Activated CD4-positive, alpha-beta T cell treated with anti-CD3 and anti-CD28 coated beads, Interleukin-2, amount 50 U/mL, for 4 hours (primary cell): ENCODE data around the gene RBFOX2.
"Not testable (repeated sequence)": the region's sequence is repeated elsewhere in the genome, so short reads cannot be mapped to it uniquely, and the experiment has no call there.

Experiments
- DNase-seq, 2 experiments: peaks; one replicate each; pipeline ENCODE4 v3.0.0-alpha.2; 2020

The RBFOX2 gene

DNA sequence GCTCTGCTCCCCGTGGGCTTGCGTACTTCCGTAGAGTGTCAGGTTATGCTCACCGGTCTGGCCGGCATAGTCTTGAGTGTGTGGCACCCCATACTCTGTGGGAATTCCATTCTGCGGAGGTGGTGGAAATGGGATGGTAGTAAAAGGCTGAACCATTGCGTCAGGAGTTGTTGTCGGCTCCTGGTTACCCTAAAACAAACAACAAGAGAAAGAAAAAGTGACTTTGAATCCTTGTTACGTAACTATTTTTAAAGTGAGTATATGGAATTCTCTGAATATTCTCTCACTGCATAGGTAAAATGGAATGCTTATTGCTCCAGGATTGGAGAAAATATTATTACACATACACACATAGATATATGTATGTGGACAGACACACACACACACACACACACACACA, 218.8 kb downstream of the RBFOX2 start:
- DNase-seq, result no peak

DNA sequence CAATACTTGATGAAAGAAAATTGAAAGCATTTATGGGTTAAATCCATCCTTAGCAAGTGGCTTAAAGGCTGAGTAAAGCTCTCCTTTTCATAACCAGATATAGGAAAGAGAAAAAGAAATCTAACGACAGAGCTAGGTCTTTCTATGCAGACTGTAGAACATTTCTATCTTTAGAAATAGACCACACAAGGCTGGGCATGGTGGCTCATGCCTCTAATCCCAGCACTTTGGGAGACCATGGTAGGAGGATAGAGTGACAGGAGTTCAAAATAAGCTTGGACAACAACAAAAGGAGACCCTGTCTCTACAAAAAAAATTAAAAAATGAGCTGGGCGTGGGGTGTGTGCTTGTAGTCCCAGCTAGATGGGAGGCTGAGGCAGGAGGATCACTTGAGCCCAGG, 220.2 kb downstream of the RBFOX2 start:
- no peak for DNase-seq

DNA sequence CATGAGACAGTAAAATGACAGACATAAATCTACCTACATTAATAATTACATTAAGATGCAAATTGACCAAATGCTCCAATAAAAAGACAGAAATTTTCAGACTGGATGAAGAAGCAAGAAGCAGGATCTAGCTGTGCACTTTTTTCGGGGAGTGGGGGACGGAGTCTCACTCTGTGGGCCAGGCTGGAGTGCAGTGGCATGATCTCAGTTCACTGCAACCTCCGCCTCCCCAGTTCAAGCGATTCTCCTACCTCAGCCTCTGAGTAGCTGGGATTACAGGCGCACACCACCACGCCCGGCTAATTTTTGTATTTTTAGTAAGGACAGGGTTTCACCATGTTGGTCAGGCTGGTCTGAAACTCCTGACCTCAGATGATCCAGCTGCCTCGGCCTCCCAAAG, 222.0 kb downstream of the RBFOX2 start:
- DNase-seq, result not testable (repeated sequence)

DNA sequence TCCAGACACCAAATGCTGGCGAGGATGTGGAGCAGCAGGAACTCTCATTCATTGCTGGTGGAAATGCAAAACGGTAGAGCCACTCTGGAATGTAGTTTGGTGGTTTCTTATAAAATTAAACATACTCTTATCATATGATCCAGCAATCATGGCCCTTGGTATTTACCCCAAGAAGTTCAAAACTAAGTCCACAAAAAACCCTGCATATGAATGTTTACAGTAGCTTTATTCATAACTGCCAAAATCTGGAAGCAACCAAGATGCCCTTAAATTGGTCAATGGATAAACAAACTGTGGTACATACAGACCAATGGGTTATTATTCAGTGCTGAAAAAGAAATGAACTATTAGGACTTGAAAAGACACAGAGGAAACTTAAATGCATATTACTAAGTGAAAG, 223.2 kb downstream of the RBFOX2 start:
- no peak for DNase-seq

DNA sequence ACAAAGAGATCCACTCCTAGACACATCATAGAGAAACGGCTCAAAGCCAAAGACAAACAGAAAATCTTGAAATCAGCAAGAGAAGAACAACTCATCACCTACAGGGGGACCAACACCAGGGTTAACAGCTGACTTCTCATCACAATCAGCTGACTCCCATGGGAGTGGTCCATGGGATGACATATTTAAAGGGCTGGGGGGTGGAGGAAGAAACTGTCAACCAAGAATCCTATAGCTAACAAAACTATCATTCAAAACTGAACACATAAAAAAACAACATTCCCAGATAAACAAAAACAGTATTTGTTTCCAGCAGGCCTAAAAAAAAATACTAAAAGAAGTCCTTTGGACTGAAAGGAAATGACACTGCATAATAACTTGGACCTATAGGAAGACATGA, 224.2 kb downstream of the RBFOX2 start:
- DNase-seq, result no peak

DNA sequence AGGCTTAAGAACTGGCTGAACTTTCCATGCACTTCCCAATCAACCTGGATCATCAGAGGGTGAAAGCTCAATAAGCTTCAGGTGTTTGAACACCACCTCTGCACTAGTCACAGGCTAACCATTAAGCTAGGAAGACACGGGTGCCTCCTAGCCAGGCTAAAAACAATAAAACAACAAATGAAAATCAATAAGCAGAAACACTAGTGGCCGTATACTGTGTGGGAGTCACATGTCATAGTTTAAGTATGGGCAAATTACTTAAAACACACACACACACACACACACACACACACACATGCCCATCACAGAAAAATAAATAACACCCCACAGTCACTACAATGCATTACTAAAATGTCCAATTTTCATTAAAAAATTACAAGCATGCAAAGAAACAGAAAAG, 225.7 kb downstream of the RBFOX2 start:
- DNase-seq, result no peak

DNA sequence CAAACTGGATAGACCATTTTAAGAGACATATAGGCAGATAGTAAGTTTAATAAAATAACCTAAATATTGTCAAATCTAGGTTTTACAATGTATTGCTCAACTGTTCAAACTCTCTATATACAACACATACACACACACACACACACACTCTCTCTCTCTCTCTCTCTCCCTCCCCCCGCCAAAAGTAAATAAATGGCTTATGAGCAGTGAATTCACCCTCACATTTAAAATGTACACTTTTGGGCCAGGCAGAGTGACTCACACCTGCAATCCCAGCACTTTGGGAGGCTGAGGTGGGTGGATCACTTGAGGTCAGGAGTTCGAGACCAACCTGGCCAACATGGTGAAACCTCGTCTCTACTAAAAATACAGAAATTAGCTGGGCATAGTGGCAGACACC, 227.3 kb downstream of the RBFOX2 start:
- DNase-seq, result not testable (repeated sequence)

DNA sequence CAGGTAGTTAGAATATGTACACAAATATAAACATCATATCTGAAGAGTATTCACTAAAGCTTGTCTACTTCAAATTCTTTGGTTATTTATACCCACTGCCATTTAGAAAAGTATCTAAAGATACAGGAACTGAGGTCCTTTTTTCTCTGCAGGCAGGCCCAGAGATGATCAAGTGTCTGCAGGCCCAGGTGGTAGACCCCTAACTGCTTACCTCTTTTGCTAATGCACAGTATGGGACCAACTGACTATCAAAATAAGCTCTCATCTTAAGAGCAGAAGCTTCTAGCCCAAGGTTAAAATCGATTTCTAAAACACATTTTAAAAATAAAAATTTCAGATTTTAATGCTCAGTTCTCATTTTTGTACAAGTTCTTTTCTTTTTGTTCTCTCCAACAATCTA, 229.5 kb downstream of the RBFOX2 start:
- no peak for DNase-seq

DNA sequence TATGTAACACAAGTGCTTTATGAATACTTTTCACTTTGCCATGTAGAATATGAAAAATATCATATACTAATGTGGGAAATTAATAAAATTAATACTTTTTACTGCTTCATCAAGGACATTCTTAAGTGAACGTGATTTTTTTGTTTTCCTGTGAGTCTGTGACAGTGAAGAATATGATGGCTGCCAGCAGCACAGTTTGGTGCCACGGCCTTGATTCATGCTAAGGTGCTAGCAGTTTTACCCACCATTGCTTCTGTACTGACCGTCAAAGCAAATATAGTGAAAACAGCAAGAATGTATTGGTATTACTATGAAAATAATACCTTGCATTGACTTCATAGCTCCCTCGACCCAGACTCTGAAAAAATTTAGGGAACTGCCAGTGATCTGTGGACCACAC, 231.2 kb downstream of the RBFOX2 start:
- DNase-seq, result no peak

DNA sequence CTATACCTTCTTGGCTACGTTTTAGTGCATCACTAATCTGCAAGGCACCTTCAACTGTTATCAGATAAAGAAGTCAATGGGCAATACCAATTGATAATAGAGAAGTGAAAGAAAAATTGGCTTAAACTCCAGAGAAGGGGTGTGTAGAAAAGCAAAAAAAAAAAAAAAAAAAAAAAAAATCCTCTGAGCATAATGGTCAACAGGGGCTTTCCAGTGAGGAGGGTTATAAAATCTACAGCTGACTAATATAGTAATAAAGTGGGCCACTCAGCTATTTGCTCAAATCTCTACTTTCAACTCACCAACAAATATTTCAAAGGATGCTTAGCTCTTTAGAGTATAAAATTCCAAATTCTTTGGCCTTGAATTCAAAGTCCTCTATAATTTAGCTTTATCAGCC, 233.1 kb downstream of the RBFOX2 start:
- DNase-seq, result no peak

DNA sequence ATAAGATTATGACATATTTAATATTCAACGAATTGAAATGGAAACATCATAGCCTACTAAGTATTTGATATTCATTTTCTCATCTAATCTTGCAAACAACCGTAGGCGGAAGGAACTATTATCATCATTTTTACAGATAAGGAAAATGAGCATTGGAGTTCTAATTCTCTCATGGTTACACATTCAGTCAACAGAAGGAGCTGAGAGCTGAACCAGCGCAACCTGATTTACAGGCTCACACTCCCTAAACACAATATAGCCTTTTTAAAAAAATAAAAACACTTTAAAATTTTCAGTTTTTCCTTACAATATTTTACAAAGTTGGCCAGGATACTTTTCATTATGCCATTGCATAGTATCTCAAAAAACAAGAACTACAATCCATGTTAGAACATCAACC, 236.1 kb downstream of the RBFOX2 start:
- no peak for DNase-seq

DNA sequence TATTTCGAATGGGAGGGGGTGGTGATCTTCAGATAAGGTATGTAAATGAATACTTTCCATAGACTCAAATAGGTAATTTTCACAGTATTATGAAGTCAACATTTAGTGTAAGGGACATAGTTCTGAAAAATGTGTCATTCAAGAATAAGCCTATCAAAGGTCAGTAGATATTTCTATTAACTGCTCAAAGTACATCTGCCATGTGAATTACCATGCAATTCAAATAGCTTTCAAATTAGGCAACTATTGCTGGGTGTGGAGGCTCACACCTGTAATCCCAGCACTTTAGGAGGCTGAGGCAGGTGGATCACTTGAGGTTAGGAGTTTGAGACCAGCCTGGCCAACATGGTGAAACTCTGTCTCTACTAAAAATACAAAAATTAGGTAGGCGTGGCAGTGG, 236.8 kb downstream of the RBFOX2 start:
- not testable (repeated sequence) for DNase-seq

DNA sequence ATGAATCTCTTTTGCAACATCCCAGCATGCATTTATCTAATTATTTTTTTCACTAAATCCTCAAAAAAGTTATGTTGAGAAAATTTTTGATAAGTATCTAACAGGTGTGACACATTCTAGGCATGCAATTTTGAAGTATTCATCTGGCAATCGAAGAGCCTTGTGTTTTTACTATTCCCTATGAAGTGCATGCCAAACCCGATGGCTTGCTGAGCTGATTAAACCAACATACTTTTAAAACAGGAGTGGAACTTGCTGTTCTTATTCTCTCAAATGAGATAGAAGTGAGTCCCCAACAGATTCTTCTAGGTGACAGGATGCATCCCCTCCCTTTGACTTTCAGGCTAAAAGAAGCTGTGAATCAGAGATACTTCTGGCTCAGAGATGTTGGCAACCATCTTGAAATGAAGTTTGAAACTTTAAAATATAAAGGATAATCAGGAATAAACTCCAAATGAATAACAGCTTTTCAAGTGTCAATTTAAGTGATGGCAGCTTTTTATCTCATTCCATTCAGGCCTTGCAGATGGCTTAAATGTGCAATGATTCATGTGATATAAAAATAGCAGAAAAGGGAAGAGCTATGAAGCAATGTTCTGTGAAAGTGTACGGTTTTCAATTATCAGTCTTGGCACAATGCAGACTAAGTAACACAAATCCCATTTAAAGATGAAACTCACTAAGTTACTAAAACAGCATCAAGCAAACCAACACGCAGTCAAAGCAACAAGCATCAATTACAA, 243.3 kb downstream of the RBFOX2 start:
- no peak for DNase-seq

DNA sequence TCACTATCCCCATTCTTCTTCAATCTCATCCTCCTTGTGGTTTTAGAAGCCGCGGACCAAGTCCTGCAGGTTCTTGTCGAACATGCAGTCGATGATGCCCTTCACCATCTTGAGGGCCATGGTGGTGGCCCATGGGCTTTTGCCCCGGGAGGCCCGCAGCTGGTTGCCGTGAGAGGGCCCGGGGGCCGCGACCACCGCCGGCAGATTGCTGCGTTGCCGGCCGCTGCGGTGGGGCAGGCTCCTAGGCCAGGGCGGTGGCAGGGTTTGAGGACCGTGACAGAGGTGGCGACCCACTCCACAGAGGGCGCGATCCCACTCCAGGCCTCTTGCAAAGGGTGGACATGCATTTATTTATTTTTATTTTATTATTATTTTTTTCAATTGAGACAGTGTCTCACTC, 244.0 kb downstream of the RBFOX2 start:
- no peak for DNase-seq

DNA sequence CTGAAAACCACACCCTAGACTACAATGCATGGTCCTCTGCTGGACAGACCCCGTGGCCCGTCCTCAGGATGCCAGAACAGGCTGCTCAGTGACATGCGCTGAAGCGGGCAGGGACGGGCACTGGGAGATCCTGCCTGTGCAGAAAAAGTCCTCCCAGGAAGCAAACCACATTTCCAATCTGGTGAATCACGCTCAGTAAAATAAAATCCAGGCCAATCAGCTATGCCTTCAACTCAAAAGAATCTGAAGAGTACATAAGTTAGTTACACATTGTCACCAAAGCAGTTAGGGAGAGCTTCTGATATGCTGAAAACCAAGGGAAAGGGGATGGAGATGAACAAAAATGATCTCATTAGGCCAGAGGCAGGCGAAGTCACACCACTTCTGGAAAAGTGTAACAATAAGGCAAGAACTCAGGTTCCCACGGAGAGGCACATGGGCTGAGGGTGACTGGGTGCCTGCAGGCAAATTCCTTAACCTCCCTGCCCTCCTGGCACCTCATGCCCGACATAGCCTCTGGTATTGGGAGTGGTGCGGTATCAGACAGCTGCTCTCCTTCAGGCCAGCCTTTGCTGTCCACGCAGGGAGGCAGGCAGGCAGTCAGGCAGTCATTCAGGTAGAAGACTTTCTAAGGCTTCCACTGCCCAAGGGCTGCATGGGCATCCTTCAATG, 244.5 kb downstream of the RBFOX2 start:
- no peak for DNase-seq

DNA sequence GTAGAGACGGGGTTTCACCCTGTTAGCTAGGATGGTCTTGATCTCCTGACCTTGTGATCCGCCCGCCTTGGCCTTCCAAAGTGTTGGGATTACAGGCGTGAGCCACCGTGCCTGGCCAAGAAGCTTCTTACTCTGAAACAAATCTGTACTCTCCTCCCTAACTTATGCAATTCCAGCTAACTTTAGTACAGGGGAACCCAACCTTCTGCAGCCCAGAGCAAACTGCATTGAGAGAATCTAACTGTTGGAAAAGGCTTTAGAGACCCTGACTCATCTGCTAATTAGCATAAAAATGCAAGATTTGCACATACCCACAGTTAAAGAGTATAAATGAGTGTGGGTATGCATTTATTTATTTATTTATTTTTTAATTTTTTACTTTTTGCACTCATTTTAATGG, 246.1 kb downstream of the RBFOX2 start:
- DNase-seq, result no peak

DNA sequence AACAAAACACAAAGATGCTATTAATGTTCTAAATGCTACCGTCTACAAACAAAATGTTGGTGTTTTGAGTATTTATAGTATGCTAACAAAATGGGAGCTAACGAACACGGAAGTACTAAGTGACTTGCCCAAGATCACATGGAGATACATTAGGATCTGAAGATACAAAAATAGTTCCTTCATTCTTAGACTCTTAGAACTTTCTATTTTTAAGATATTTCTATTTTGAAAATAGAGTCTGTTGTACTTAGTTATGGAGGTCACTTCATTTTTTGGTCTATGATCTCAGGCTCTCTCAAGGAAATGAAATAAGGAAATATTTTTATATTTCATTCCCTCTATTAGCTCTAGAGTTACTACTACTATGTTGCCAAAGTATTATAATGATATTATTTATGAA, 246.7 kb downstream of the RBFOX2 start:
- no peak for DNase-seq

DNA sequence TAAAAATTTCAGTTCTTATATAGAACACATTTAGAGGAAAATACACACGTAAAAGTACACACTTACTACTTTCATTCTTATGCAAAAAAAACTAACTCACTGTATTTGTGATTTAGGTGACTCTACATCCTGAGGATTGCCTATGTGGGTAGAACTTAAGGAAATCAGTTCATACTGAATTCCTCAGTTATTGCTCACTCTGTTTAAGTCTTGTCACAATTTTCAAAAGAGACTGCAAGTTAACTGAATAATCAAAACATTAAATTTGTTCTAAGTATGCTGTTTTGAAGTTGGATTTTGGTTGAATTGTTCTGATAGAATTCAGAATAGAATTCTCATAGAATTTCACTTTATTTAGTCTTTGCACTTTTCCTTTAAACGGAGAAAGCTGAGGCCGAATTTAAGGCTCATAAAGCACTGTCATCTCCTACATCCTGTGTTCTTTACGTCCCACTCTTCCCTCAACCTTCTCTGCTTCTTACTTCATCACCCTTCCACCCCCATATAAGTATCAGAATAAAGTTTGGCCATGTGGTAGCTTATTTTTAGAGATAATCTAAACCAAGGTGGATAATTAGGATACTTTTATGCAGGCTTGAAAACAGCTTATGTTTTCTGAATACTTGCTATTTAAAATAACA, 251.2 kb downstream of the RBFOX2 start:
- DNase-seq, result no peak

DNA sequence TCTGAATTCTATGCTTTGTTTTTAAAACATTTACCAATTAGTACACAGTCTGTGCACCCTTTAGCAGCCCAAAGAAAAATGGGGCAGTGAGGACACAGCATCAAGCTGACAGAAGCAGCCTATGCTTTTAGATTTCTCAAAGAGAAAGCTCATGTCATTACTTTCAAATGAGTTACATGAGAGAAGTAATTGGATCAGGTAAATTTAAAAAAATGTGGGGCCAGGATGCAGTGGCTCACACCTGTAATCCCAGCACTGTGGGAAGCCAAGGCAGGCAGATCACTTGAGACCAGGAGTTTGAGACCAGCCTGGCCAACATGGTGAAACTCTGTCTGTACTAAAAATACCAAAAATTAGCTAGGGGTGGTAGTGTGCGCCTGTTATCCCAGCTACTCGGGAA, 253.3 kb downstream of the RBFOX2 start:
- DNase-seq, result no peak

DNA sequence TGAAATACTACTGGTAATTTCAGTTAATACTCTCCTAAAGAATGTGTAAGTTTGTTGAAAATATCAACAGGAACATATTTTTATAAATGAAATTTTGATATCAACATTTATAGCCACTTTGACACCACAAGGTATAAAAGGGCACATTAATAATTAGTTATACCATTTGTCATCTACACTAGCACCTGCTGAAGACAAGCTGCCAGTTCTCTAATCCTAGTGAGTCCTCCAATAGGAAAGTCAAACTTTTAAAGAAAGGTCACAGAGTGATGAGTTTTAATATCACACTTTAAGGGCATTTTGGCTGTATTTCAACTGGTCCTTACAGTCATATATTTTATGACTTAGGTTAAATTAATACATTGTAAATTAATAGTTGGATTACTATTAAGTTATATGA, 258.6 kb downstream of the RBFOX2 start:
- DNase-seq, result no peak

DNA sequence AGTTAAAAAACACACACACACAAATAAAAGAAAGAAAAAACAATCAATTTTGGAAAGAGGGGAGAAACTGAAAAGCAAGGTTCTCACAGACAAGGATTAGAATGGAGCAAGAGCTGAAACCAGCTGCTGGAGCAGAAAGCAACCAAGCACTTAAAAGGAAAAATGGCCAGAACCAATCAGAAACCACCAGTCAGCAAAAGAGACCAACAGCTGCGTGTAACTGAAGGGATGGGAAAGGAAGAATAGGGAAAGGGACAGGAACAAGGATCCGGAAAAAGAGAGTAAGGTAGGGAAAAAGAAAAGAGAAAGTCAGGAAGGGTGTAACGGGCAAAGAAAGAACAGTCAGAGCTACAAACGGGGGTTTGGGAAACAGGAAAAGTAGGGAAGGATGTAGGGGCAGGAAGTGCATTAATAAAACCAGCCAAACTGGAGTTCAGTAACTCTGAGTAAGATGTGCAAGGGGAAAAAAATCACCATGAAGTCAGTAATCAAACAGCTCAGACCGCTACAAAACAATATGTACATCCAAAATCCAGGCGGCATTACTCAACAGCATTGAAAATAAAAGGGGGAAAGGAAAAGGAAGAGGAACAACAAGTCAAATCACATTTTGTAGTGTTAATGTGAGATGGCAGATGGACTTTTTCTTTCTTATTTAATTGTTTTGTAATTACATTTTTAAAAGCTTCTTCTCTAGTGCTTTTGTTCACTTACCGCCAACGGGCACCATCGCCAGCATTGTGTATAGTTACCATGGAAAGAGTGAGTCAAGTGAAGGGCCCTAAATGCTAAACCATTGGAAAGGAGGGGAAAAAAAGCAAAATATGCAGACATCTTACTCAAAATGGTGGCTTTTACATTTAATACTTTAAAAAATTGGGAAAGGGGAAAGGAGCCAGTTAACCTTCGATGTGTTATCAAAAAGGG, 261.7 kb downstream of the RBFOX2 start:
- DNase-seq, result no peak

DNA sequence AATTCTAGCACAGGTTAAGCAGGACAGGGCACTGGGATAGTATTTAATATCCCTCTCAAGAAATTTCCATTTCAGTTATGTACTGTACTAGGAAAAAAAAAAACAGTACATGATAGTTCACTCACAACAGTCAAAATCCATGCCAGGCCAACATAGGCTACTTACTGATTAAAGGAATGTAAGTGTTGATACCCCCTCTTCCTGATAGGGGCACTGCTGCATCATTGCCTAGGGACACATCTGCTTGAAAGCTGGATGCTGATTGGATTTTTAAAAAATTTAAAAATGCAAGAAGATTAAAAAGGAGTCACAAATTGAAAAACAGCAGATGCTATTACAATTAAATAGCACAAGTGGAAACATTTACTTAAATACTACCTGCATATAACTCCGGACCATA, 267.6 kb downstream of the RBFOX2 start:
- no peak for DNase-seq

DNA sequence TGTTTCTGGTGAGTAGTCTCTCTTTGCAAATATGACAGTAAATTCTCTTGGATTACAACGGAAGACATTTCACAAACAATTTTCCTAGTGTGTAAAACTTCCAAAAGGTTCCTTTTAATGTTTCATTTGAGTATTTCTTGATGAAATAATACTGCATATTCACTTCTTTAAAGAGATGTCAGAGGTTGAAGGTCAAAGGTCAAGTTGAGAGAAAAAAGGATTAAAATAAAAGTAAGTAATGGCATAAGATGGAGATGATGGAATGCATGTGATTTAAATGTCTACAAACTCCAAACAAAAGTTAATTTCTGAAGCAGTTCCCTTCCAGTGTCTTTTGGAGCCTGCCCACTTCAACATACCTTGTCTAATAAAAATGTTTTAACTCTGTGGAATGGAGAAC, 270.2 kb downstream of the RBFOX2 start:
- DNase-seq, result no peak
